Heart left ventricle (tissue), 16 donors: ENCODE measurements around the gene CTNND1. TPM values are rescaled to one million over a fixed set of nuclear protein-coding genes. Genes with fewer than 3 reads are reported as not detected.
A peak's percentile ranks its signal among the peaks of the same experiment; 100 is the strongest.

ENCODE experiments used
- ATAC-seq, 4 donors: fragments of 200-7000 bp; cut with Tn5 transposase; one replicate each; pipeline ENCODE4 v1.9.1; 2020 to 2022; ENCODE audit warnings: moderate library complexity in 4 of 4, mild to moderate bottlenecking in 3 of 4, moderate number of reproducible peaks in 1 of 4
- DNase-seq, 5 donors: peaks; one replicate each; pipeline ENCODE4 v3.0.0-alpha.2; 2020
- H3K27ac ChIP-seq, 12 donors: fragments of 200-600 bp; sonication (generic) in 4 of 12; one replicate each; pipeline versions ENCODE4 v1.5.0 to v1.8.0; 2016 to 2022; ENCODE audit warnings: mild to moderate bottlenecking in 2 of 12
- H3K27me3 ChIP-seq, 9 donors: fragments of 200-600 bp; sonication (generic) in 2 of 9; one replicate each; pipeline versions ENCODE4 v1.5.1 to v1.8.0; 2016 to 2022; ENCODE audit warnings: mild to moderate bottlenecking in 3 of 9
- H3K36me3 ChIP-seq, 9 donors: fragments of 200-600 bp; sonication (generic) in 2 of 9; one replicate each; pipeline versions ENCODE4 v1.5.0 to v1.8.0; 2018 to 2022; ENCODE audit warnings: mild to moderate bottlenecking in 2 of 9
- H3K4me1 ChIP-seq, 12 donors: fragments of 200-600 bp; sonication (generic) in 4 of 12; one replicate each; pipeline versions ENCODE4 v1.5.0 to v1.8.0; 2016 to 2022; ENCODE audit warnings: mild to moderate bottlenecking in 3 of 12
- H3K4me3 ChIP-seq, 12 donors: fragments of 200-600 bp; sonication (generic) in 4 of 12; one replicate each; pipeline versions ENCODE4 v1.5.0 to v1.8.0; 2017 to 2022; ENCODE audit warnings: mild to moderate bottlenecking in 9 of 12, moderate library complexity in 4 of 12
- H3K9me3 ChIP-seq, 12 donors: fragments of 200-600 bp; sonication (generic) in 4 of 12; one replicate each; pipeline versions ENCODE4 v1.5.0 to v1.8.0; 2016 to 2022; ENCODE audit warnings: mild to moderate bottlenecking in 1 of 12
- CTCF ChIP-seq, 12 donors: fragments of 200-600 bp; sonication (generic) in 4 of 12; IDR thresholded peaks; one replicate each; pipeline versions ENCODE4 v1.5.0 to v1.8.0; 2018 to 2022; ENCODE audit warnings: antibody characterized with exemption in 12 of 12, mild to moderate bottlenecking in 5 of 12
- POLR2A ChIP-seq, 2 donors: fragments of 450-650 bp; IDR thresholded peaks; one replicate each; pipeline ENCODE4 v1.6.1; 2017; ENCODE audit warnings: antibody characterized with exemption in 2 of 2, mild to moderate bottlenecking in 2 of 2, moderate library complexity in 2 of 2
- whole genome bisulfite sequencing, 4 donors: extraction: QIAGEN DNeasy Blood & Tissue Kit in 2 of 4; methylation state at CpG; one replicate each; pipeline versions ENCODE4 v1.1.5 to v1.1.7; 2013 to 2018; 5-methylcytosine and 5-hydroxymethylcytosine counted together
- intact Hi-C, 10 donors: fragments of 100-400 bp; cut with DNase I; formaldehyde crosslinking; loops; one replicate each; pipeline versions ENCODE4 v1.11.1 to v1.14.2; 2022
- polyA plus RNA-seq, 2 donors: library from polyadenylated mRNA; stranded (reverse); fragments of 200-250 nt; gene quantifications; one replicate each; pipeline ENCODE4 v1.2.3, GENCODE V29; 2013
- total RNA-seq, 9 donors: library from RNA; depleted of rRNA in 2 of 9; stranded (reverse); fragments of >200 nt in 2 of 9; fragmentation: NEBNext Ultra II Directional in 3 of 9; extraction: Animal tissue kit (Norgen Biotek cat#: 25700) in 3 of 9; gene quantifications; one replicate each; pipeline versions ENCODE4 v1.1.0 to v1.2.4, GENCODE V29; 2016 to 2023
- donor health status: ischemic (EF 13 %, LVEDD 7.1; RV severe dilation, severe dysfunction).
- donor health status: healthy with polysubstance abuse.
- donor health status: DM: no; HTN: yes; CAD: no.
- donor health status: DM: no; HTN: no; CAD: no.
- donor health status: ischemic (EF 25% LVEDD 6.9; RV normal size, moderate dysfunction).
- donor health status: ischemic (EF 25% LVEDD 5.7; RV mildly dilated, moderate dysfunction).
- donor health status: healthy.
- donor health status: DM: yes; HTN: yes; CAD: no.
- donor health status: ischemic (EF 35%, LVEDD 5.7; RV mildly dilated, moderate dysfunction).
- donor health status: nonischemic (EF 11% LVEDD 7.7; RV severe dilation, severe dysfunction).
- donor health status: DM: yes; HTN: yes; CAD: no.
- donor health status: PGD.
- donor health status: ischemic (EF 29% LVEDD 5.4; RV normal size, mild dysfunction).
- donor health status: nonischemic (EF 23%, LVEDD 6.1; RV moderate dilation, normal function).

The CTNND1 gene
- total and polyA plus RNA-seq, 11 donors = 19.7 to 105 (median 58.6) TPM

- intact Hi-C loops = loop anchor here in 4 of 10 donors (2.0 to 10.0 kb wide), 4 partner anchors 50 to 764 kb away; no protein-coding TSS in a partner anchor
- no peaks in the 10 kb centered on the region for H3K27me3 ChIP-seq
- H3K27ac ChIP-seq = no peak overlapping the region
- H3K4me3 ChIP-seq = no peak overlapping the region
- no peaks in the 10 kb centered on the region for H3K9me3 ChIP-seq
- peaks cover 0 to 42% (median 8%) of the 10 kb centered on the region in 9 donors for H3K36me3 ChIP-seq
- ATAC-seq (no peak), DNase-seq (no peak)
- TF ChIP-seq POLR2A (IDR thresholded peaks at IDR 0.05) = no peak
- no peak for TF ChIP-seq CTCF (IDR thresholded peaks at IDR 0.05)
- peaks cover 0 to 9% (median 5%) of the 10 kb centered on the region in 12 donors for H3K4me1 ChIP-seq
Observed at GRCh38 chr11:57751176-57751575, 10.4 kb upstream of the CTNND1 start.

GRCh38 chr11:57751676-57752253 is 9.8 kb upstream of the CTNND1 start, which contains the start of gene BTBD18:
Gene BTBD18 (minus strand): TSS chr11:57751819. CDS start chr11:57751188, 631 bp downstream.
- WGBS, 4 donors = 39 to 50% (median 44%) methylated on average over 10 of the region's 10 CpGs
- intact Hi-C loops = loop anchor here in 4 of 10 donors (2.0 to 10.0 kb wide), 4 partner anchors 49 to 763 kb away; no protein-coding TSS in a partner anchor
- Histone ChIP-seq H3K36me3 (peaks cover 0 to 36% (median 3%) of the 10 kb centered on the region in 9 donors), H3K4me3 (no peak within 1 kb of the TSS), H3K27ac (peak within 1 kb of the TSS in 6 of 12 donors; percentile 17 to 56 (median 42)), H3K9me3 (no peaks in the 10 kb centered on the region), H3K27me3 (no peaks in the 10 kb centered on the region), H3K4me1 (peaks cover 0 to 9% (median 5%) of the 10 kb centered on the region in 12 donors)
- DNase-seq (peak in 4 of 5 donors; percentile 36 to 45 (median 38)), ATAC-seq (peak; percentile 76 to 89 (median 85))
- TF ChIP-seq CTCF (IDR thresholded peaks at IDR 0.05) (peak; percentile 39 to 64 (median 55)), POLR2A (IDR thresholded peaks at IDR 0.05) (no peak)

GRCh38 chr11:57752954-57753353 is 8.6 kb upstream of the CTNND1 start:
- WGBS, 4 donors = 94 to 97% (median 96%) methylated on average over 30 of the region's 30 CpGs

More at GRCh38 chr11:57752954-57753353, 8.6 kb upstream of the CTNND1 start:
- H3K4me1 ChIP-seq = peaks cover 0 to 9% (median 5%) of the 10 kb centered on the region in 12 donors
- no peak for TF ChIP-seq CTCF (IDR thresholded peaks at IDR 0.05)
- no peak for TF ChIP-seq POLR2A (IDR thresholded peaks at IDR 0.05)
- H3K9me3 ChIP-seq = no peaks in the 10 kb centered on the region
- no peak overlapping the region for H3K27ac ChIP-seq
- H3K36me3 ChIP-seq = peaks cover 0 to 25% (median 0%) of the 10 kb centered on the region in 9 donors
- no peak for DNase-seq
- peak in 2 of 4 donors; percentile 7 to 49 for ATAC-seq
- no peaks in the 10 kb centered on the region for H3K27me3 ChIP-seq
- no peak overlapping the region for H3K4me3 ChIP-seq
- intact Hi-C loops = loop anchor here in 3 of 10 donors (5.0 to 10.0 kb wide), 3 partner anchors 49 to 762 kb away; no protein-coding TSS in a partner anchor
